ENCODE results near the gene PSMB9. TPM values are rescaled to one million over a fixed set of nuclear protein-coding genes. Genes with fewer than 3 reads are reported as not detected.

PSMB9 gene
- total and polyA plus RNA-seq, 2 of the 4 experiments (the other 2 are of a cell fraction): 9.0 to 12.8 TPM

DNA sequence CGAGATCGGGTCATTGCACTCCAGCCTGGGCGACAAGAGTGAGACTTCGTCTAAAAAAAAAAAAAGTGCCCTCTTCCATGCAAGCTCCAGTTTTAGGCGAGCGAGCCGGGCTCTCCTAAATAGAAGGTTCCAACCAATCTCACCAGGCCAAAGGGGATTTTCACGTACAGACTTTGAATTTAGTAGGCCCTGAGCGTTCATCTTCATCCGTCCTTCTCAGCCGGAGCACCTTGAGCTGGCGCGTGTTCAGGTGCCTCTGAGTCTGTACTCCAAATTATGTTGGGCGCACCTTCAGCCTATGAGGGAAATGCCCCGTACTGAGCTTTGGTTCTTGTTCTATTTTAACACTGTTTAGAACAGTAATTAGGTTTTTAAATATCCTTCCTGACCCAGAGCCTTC lies 14.6 kb upstream of the PSMB9 start:
- Histone ChIP-seq H3K4me1 (ENCODE audit: control insufficient read depth, insufficient read depth, low read length) (peaks cover 8% of the 10 kb centered on the region), H3K27ac (ENCODE audit: insufficient read depth, low read length) (no peak overlapping the region), H2BK15ac (ENCODE audit: low read depth, low read length) (no peak overlapping the region), H3K23ac (ENCODE audit: low read depth, low read length) (no peak overlapping the region), H2BK120ac (ENCODE audit: low read depth, low read length) (no peak overlapping the region), H2AFZ (replicated peaks; ENCODE audit: low read length, poor library complexity) (no peak overlapping the region), H3K9me1 (ENCODE audit: insufficient read depth, low read length) (peaks cover 6% of the 10 kb centered on the region; the same call in 1 of the 2 replicates), H2AK9ac (replicated peaks; ENCODE audit: low read depth, low read length, poor library complexity) (no peak overlapping the region), H3K18ac (ENCODE audit: low read depth, low read length) (no peak overlapping the region), H3K27me3 (ENCODE audit: control insufficient read depth, insufficient read depth, low read length) (no peaks in the 10 kb centered on the region), H4K8ac (ENCODE audit: low read depth in 2 of 2, low read length in 2 of 2) (no peak overlapping the region), H4K91ac (ENCODE audit: insufficient read depth, low read depth, low read length) (no peak overlapping the region), H3K4ac (ENCODE audit: low read depth, low read length) (no peak overlapping the region), H3K9me3 (ENCODE audit: control insufficient read depth, insufficient read depth, low read length) (no peaks in the 10 kb centered on the region), H2BK5ac (ENCODE audit: low read depth, low read length, poor library complexity, severe bottlenecking) (no peak overlapping the region), H3K4me3 (ENCODE audit: insufficient read depth, low read depth, low read length) (no peak overlapping the region), H3K36me3 (ENCODE audit: control insufficient read depth, insufficient read depth, low read length) (peaks cover 11% of the 10 kb centered on the region), H2BK20ac (ENCODE audit: low read depth, low read length) (no peak overlapping the region), H2AK5ac (ENCODE audit: low read depth, low read length) (no peak overlapping the region), H3K4me2 (ENCODE audit: low read depth, low read length) (no peak overlapping the region), H3K14ac (replicated peaks; ENCODE audit: low read depth, low read length) (no peak overlapping the region), H4K5ac (ENCODE audit: low read depth, low read length) (no peak overlapping the region), H3K9ac (ENCODE audit: low read depth, low read length) (no peak overlapping the region), H3K79me1 (ENCODE audit: low read depth in 1 of 2, low read length in 2 of 2) (peaks cover 2 to 31% of the 10 kb centered on the region in 2 experiments; a peak in 2 of 4 replicates), H4K20me1 (ENCODE audit: insufficient read depth, low read length) (no peaks in the 10 kb centered on the region), H3K56ac (ENCODE audit: extremely low read depth, insufficient read depth, low read length) (no peak overlapping the region)
- DNase-seq (no peak), ATAC-seq (ENCODE audit: low read depth) (no peak)
- intact Hi-C loops (cut with micrococcal nuclease) (no loop called here), dilution Hi-C loops (cut with HindIII; ENCODE audit: low sequenced_read_pairs, unreplicated experiment) (no loop called here), in situ Hi-C loops (cut with MboI; ENCODE audit: low sequenced_read_pairs) (no loop called here)
- CTCF ChIA-PET: interaction anchor here (1.1 to 2.7 kb wide), 8 partner anchors 15 to 94 kb away, joined by 4 to 44 read pairs (median 6); partner anchors contain the start of genes PSMB9 and TAP1
- BruUV-seq (replicated peaks): no TSS peak
- POLR2A ChIA-PET (ENCODE audit: unreplicated experiment): interaction anchor here (1.2 to 1.5 kb wide), 2 partner anchors 15 to 28 kb away, joined by 5 to 9 read pairs; partner anchors contain the start of genes PSMB9 and TAP1
- no peak for TF ChIP-seq RAD21 (IDR thresholded peaks at IDR 0.05; ENCODE audit: low read length)
- TF ChIP-seq MAZ (IDR thresholded peaks at IDR 0.05; ENCODE audit: borderline replicate concordance, low read depth, low read length): no peak
- TF ChIP-seq SMC3 (IDR thresholded peaks at IDR 0.05; ENCODE audit: low read depth, low read length): no peak
- 80% methylated on average over 2 of the region's 15 CpGs; no CpG with 5 or more reads in 1 of the 2 experiments for WGBS, 2 experiments (ENCODE audit: extremely low coverage in 2 of 2, insufficient read length in 1 of 2)

Measured in IMR-90 (cell line).